GM12878 (cell line): ENCODE measurements around the gene TECPR1. TPM values are rescaled to one million over a fixed set of nuclear protein-coding genes. Genes with fewer than 3 reads are reported as not detected.

Source experiments
- ATAC-seq: fragments of 200-7000 bp; cut with Tn5 transposase; 3 replicates; pipeline ENCODE4 v1.9.1; 2020; ENCODE audit warnings: mild to moderate bottlenecking, moderate library complexity
- BruUV-seq: library from RNA; stranded (reverse); fragments of 400-500 nt; replicated peaks from 2 replicates; lab custom pipeline; 2021; lab: Mats Ljungman, UMichigan
- CTCF ChIA-PET: fragments of 300-600 bp; sonication (Branson Sonifier 250); formaldehyde crosslinking; extraction: SDS; loops from one replicate; lab custom pipeline; 2021; ENCODE audit warnings: inconsistent platforms; lab: Yijun Ruan, JAX
- POLR2A ChIA-PET: fragments of 350-600 bp; formaldehyde crosslinking; extraction: SDS; loops from one replicate; lab custom pipeline; 2021; ENCODE audit warnings: inconsistent platforms; lab: Charles Lee
- RAD21 ChIA-PET: fragments of 300-600 bp; sonication (Branson Sonifier 250); formaldehyde crosslinking; loops from one replicate; lab custom pipeline; 2023; ENCODE audit warnings: antibody characterized with exemption; ENCODE audit not compliant: unreplicated experiment; lab: Charles Lee
- SMC1A ChIA-PET: fragments of 300-600 bp; sonication (Branson Sonifier 250); formaldehyde crosslinking; loops from one replicate; lab custom pipeline; 2023; ENCODE audit not compliant: unreplicated experiment, uncharacterized antibody; lab: Charles Lee
- DNase-seq: peaks from one replicate; pipeline ENCODE4 v3.0.0-alpha.2; 2011; ENCODE audit warnings: low read depth, low spot score
- FAIRE-seq: peaks from 3 replicates; lab custom pipeline; 2011; peaks lifted over from hg19 to GRCh38; lab: Jason Lieb, UNC
- H2AFZ ChIP-seq: 2 replicates; pipeline ENCODE4 v1.6.0; 2011; ENCODE audit warnings: low read depth, low read length, control low read depth; ENCODE audit not compliant: control insufficient read depth
- H3K27ac ChIP-seq: 2 replicates; pipeline ENCODE4 v1.5.1; 2011; ENCODE audit warnings: control low read depth; ENCODE audit not compliant: control insufficient read depth, insufficient read depth
- H3K27me3 ChIP-seq, 2 experiments: replicated peaks in 1 of 2; 2 replicates each; pipeline versions ENCODE4 v1.6.0 to v1.6.1; 2011; ENCODE audit warnings: low read length in 1 of 2; ENCODE audit not compliant: control insufficient read depth in 2 of 2, insufficient read depth in 2 of 2
- H3K36me3 ChIP-seq, 2 experiments: 2 replicates each; pipeline ENCODE4 v1.5.1; 2011; ENCODE audit warnings: low read length in 1 of 2; ENCODE audit not compliant: control insufficient read depth in 2 of 2, insufficient read depth in 2 of 2
- H3K4me1 ChIP-seq: 2 replicates; pipeline ENCODE4 v1.6.1; 2011; ENCODE audit warnings: mild to moderate bottlenecking, low read length, moderate library complexity, mixed read lengths; ENCODE audit not compliant: control insufficient read depth, insufficient read depth
- H3K4me2 ChIP-seq: 2 replicates; pipeline ENCODE4 v1.6.0; 2011; ENCODE audit warnings: control low read depth; ENCODE audit not compliant: control insufficient read depth, insufficient read depth
- H3K4me3 ChIP-seq: fragments of 200-600 bp; sonication (generic); 2 replicates; pipeline ENCODE4 v1.5.1; 2016
- H3K79me2 ChIP-seq: 2 replicates; pipeline ENCODE4 v1.6.0; 2011; ENCODE audit warnings: low read length; ENCODE audit not compliant: control insufficient read depth, insufficient read depth
- H3K9ac ChIP-seq: 2 replicates; pipeline ENCODE4 v1.8.0; 2011; ENCODE audit warnings: low read length, control low read depth, mixed read lengths; ENCODE audit not compliant: control insufficient read depth, insufficient read depth
- H3K9me3 ChIP-seq: replicated peaks from 3 replicates; pipeline ENCODE4 v1.5.1; 2011; ENCODE audit warnings: mild to moderate bottlenecking, low read length; ENCODE audit not compliant: control insufficient read depth, insufficient read depth
- H4K20me1 ChIP-seq: 2 replicates; pipeline ENCODE4 v1.6.0; 2011; ENCODE audit not compliant: control insufficient read depth, insufficient read depth
- BACH1 ChIP-seq: fragments of 450-650 bp; IDR thresholded peaks from 2 replicates; pipeline ENCODE4 v1.6.1; 2017; ENCODE audit warnings: mild to moderate bottlenecking, borderline replicate concordance
- BMI1 ChIP-seq: fragments of 450-650 bp; IDR thresholded peaks from 2 replicates; pipeline ENCODE4 v1.6.1; 2016; ENCODE audit warnings: mild to moderate bottlenecking, moderate library complexity, borderline replicate concordance
- ETV6 ChIP-seq, 2 experiments: fragments of 450-650 bp in 1 of 2; IDR thresholded peaks in 1 of 2; conservative IDR thresholded peaks in 1 of 2; 2 replicates each; pipeline ENCODE4 v1.6.1; 2014; ENCODE audit warnings: antibody characterized with exemption in 1 of 2, borderline replicate concordance in 1 of 2, low read depth in 1 of 2, mild to moderate bottlenecking in 1 of 2, moderate library complexity in 1 of 2
- FOXM1 ChIP-seq: IDR thresholded peaks from 2 replicates; pipeline ENCODE4 v1.6.1; 2012; ENCODE audit warnings: low read depth, mild to moderate bottlenecking, inconsistent platforms, low read length, moderate library complexity
- GATAD2B ChIP-seq: fragments of 450-650 bp; conservative IDR thresholded peaks from 2 replicates; pipeline ENCODE4 v1.6.1; 2017; ENCODE audit warnings: low read depth, mild to moderate bottlenecking, moderate library complexity
- LARP7 ChIP-seq: fragments of 450-650 bp; IDR thresholded peaks from 2 replicates; pipeline ENCODE4 v1.6.1; 2017; ENCODE audit warnings: mild to moderate bottlenecking
- PAX5 ChIP-seq: IDR thresholded peaks from 2 replicates; pipeline ENCODE4 v1.6.1; 2011; ENCODE audit warnings: low read depth, low read length, borderline replicate concordance
- TBL1XR1 ChIP-seq: IDR thresholded peaks from 2 replicates; pipeline ENCODE4 v1.6.1; 2012; ENCODE audit warnings: low read depth, low read length, improper control_type of control experiment
- YBX1 ChIP-seq: fragments of 450-650 bp; IDR thresholded peaks from 2 replicates; pipeline ENCODE4 v1.6.1; 2016; ENCODE audit warnings: antibody characterized with exemption
- ZNF207 ChIP-seq: fragments of 450-650 bp; IDR thresholded peaks from 2 replicates; pipeline ENCODE4 v1.6.1; 2014; ENCODE audit warnings: antibody characterized with exemption, mild to moderate bottlenecking, borderline replicate concordance
- ZZZ3 ChIP-seq: IDR thresholded peaks from 2 replicates; pipeline ENCODE4 v1.6.1; 2011; ENCODE audit warnings: low read depth; ENCODE audit not compliant: control insufficient read depth, insufficient read length
- WGBS: methylation state at CpG from one replicate; pipeline ENCODE4 v1.1.6; 2016; ENCODE audit warnings: low lambda C conversion rate; ENCODE audit not compliant: insufficient replicate concordance, insufficient coverage; ENCODE audit errors: missing lambda C conversion rate; 5-methylcytosine and 5-hydroxymethylcytosine counted together
- in situ Hi-C: fragments of 300-500 bp; cut with MboI; formaldehyde crosslinking; loops from 9 replicates; pipeline ENCODE4 v1.14.3; 2018; ENCODE audit warnings: mixed read lengths
- intact Hi-C: fragments of 100-400 bp; cut with micrococcal nuclease; formaldehyde crosslinking; loops from one replicate; pipeline ENCODE4 v1.14.2; 2022; ENCODE audit not compliant: unreplicated experiment
- polyA plus RNA-seq, 11 experiments: library from polyadenylated mRNA; depleted of rRNA in 4 of 11; unstranded in 6 of 11; stranded (reverse) in 5 of 11; fragments of >200 nt; fragmentation: Nextera tagmentation in 4 of 11; fragmentation: Illumina TruSeq in 1 of 11; extraction: Ambion mirVana in 4 of 11; extraction: Trizol in 1 of 11; gene quantifications; 1 replicate in 1 of 11; 2 replicates in 10 of 11; pipeline versions ENCODE4 v1.2.1 to v1.2.3, GENCODE V29; 2011 to 2016; ENCODE audit warnings: inconsistent platforms in 2 of 11, missing spikeins in 2 of 11, low read depth in 1 of 11
- total RNA-seq, 4 experiments: library from RNA; depleted of rRNA in 3 of 4; stranded (reverse); fragments of >200 nt in 3 of 4; fragmentation: Illumina TruSeq in 1 of 4; extraction: Trizol in 1 of 4; gene quantifications; 2 replicates each; pipeline versions ENCODE4 v1.2.1 to v1.2.3, GENCODE V29; 2013 to 2021
- TF ChIP-seq, protein P1 (sequence below): fragments of 150-350 bp; IDR thresholded peaks from 2 replicates; pipeline ENCODE4 v1.6.1; 2016; ENCODE audit warnings: low read depth, low read length
- TF ChIP-seq, protein P2 (sequence below): fragments of 450-650 bp; IDR thresholded peaks from 2 replicates; pipeline ENCODE4 v1.6.1; 2017; ENCODE audit warnings: mild to moderate bottlenecking, moderate library complexity
- TF ChIP-seq, protein P3 (sequence below): fragments of 150-350 bp; IDR thresholded peaks from 2 replicates; pipeline ENCODE4 v1.6.1; 2014; ENCODE audit warnings: mild to moderate bottlenecking, low read depth, low read length

Gene TECPR1
- total and polyA plus RNA-seq, 10 of the 15 experiments (the other 5 are each of a cell fraction or from before 2014, with no cell fraction given) = 0.26 to 16.8 (median 4.2) TPM

DNA sequence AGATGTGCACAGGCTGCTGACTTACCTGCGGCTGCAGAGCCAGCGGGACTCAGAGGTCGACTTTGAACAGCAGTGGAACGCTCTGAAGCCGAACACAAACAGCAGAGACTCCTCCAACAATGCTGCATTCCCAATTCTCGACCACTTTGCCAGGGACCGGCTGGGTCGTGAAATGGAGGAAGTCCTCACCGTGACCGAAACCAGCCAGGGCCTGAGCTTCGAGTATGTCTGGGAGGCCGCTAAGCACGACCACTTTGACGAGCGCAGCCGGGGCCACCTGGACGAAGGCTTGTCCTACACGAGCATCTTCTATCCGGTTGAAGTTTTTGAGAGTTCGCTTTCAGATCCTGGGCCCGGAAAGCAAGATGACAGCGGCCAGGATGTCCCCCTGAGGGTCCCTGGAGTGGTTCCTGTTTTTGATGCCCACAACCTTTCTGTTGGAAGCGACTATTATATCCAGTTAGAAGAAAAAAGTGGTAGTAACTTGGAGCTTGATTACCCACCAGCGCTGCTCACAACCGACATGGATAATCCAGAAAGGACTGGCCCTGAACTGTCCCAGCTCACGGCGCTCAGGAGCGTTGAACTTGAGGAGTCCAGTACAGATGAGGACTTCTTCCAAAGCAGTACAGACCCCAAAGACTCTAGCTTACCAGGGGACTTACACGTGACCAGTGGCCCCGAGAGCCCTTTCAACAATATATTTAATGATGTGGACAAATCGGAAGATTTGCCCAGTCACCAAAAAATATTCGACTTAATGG, 60.2 kb downstream of the TECPR1 start:
- Histone ChIP-seq H3K9ac (no peak overlapping the region), H4K20me1 (no peaks in the 10 kb centered on the region), H3K27ac (no peak overlapping the region), H3K4me3 (no peak overlapping the region), H3K4me1 (no peaks in the 10 kb centered on the region)
- no peak for DNase-seq
- SMC1A ChIA-PET = no interaction called here
- no peak for TF ChIP-seq TBL1XR1
- no peak for TF ChIP-seq YBX1
- TF ChIP-seq LARP7 = no peak
- TF ChIP-seq BACH1 = no peak
- no peak for TF ChIP-seq ZNF207
- TF ChIP-seq, protein P1, sequence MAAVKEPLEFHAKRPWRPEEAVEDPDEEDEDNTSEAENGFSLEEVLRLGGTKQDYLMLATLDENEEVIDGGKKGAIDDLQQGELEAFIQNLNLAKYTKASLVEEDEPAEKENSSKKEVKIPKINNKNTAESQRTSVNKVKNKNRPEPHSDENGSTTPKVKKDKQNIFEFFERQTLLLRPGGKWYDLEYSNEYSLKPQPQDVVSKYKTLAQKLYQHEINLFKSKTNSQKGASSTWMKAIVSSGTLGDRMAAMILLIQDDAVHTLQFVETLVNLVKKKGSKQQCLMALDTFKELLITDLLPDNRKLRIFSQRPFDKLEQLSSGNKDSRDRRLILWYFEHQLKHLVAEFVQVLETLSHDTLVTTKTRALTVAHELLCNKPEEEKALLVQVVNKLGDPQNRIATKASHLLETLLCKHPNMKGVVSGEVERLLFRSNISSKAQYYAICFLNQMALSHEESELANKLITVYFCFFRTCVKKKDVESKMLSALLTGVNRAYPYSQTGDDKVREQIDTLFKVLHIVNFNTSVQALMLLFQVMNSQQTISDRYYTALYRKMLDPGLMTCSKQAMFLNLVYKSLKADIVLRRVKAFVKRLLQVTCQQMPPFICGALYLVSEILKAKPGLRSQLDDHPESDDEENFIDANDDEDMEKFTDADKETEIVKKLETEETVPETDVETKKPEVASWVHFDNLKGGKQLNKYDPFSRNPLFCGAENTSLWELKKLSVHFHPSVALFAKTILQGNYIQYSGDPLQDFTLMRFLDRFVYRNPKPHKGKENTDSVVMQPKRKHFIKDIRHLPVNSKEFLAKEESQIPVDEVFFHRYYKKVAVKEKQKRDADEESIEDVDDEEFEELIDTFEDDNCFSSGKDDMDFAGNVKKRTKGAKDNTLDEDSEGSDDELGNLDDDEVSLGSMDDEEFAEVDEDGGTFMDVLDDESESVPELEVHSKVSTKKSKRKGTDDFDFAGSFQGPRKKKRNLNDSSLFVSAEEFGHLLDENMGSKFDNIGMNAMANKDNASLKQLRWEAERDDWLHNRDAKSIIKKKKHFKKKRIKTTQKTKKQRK = no peak
- TF ChIP-seq BMI1 = no peak
- TF ChIP-seq, protein P2, sequence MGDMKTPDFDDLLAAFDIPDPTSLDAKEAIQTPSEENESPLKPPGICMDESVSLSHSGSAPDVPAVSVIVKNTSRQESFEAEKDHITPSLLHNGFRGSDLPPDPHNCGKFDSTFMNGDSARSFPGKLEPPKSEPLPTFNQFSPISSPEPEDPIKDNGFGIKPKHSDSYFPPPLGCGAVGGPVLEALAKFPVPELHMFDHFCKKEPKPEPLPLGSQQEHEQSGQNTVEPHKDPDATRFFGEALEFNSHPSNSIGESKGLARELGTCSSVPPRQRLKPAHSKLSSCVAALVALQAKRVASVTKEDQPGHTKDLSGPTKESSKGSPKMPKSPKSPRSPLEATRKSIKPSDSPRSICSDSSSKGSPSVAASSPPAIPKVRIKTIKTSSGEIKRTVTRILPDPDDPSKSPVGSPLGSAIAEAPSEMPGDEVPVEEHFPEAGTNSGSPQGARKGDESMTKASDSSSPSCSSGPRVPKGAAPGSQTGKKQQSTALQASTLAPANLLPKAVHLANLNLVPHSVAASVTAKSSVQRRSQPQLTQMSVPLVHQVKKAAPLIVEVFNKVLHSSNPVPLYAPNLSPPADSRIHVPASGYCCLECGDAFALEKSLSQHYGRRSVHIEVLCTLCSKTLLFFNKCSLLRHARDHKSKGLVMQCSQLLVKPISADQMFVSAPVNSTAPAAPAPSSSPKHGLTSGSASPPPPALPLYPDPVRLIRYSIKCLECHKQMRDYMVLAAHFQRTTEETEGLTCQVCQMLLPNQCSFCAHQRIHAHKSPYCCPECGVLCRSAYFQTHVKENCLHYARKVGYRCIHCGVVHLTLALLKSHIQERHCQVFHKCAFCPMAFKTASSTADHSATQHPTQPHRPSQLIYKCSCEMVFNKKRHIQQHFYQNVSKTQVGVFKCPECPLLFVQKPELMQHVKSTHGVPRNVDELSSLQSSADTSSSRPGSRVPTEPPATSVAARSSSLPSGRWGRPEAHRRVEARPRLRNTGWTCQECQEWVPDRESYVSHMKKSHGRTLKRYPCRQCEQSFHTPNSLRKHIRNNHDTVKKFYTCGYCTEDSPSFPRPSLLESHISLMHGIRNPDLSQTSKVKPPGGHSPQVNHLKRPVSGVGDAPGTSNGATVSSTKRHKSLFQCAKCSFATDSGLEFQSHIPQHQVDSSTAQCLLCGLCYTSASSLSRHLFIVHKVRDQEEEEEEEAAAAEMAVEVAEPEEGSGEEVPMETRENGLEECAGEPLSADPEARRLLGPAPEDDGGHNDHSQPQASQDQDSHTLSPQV = no peak
- TF ChIP-seq ZZZ3 = no peak
- no peak for TF ChIP-seq PAX5
- TF ChIP-seq FOXM1 = no peak
- no peak for TF ChIP-seq GATAD2B
- TF ChIP-seq, protein P3, sequence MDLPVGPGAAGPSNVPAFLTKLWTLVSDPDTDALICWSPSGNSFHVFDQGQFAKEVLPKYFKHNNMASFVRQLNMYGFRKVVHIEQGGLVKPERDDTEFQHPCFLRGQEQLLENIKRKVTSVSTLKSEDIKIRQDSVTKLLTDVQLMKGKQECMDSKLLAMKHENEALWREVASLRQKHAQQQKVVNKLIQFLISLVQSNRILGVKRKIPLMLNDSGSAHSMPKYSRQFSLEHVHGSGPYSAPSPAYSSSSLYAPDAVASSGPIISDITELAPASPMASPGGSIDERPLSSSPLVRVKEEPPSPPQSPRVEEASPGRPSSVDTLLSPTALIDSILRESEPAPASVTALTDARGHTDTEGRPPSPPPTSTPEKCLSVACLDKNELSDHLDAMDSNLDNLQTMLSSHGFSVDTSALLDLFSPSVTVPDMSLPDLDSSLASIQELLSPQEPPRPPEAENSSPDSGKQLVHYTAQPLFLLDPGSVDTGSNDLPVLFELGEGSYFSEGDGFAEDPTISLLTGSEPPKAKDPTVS = no peak
- no peak for TF ChIP-seq ETV6 (conservative IDR thresholded peaks at IDR 0.05 in 1 of 2, IDR thresholded peaks at IDR 0.05 in 1 of 2; ENCODE audit: borderline replicate concordance in 1 of 2, low read depth in 1 of 2)
- TF ChIP-seq, all 136 proteins: peak for 0
- BruUV-seq = no TSS peak
- in situ Hi-C loops (no loop called here), intact Hi-C loops (no loop called here)
- no peaks in the 10 kb centered on the region for H3K27me3 ChIP-seq
- peaks cover 5 to 8% of the 10 kb centered on the region in 2 experiments; a peak in 3 of 4 replicates for H3K36me3 ChIP-seq
- CTCF ChIA-PET = no interaction called here
- 96% methylated on average over 32 of the region's 32 CpGs for whole genome bisulfite sequencing
- ATAC-seq (no peak), FAIRE-seq (no peak)
- no peak overlapping the region for H2AFZ ChIP-seq
- no peak overlapping the region for H3K4me2 ChIP-seq
- POLR2A ChIA-PET = interaction anchor here (1.5 kb wide), 1 partner anchor 9 kb away, joined by 3 read pairs; no protein-coding TSS in a partner anchor
- no peaks in the 10 kb centered on the region; the same call in 2 of the 3 replicates for H3K9me3 ChIP-seq
- RAD21 ChIA-PET = no interaction called here
- H3K79me2 ChIP-seq = no peaks in the 10 kb centered on the region
